IMR-90 (cell line): ENCODE results near the gene GOLGA1. TPM values are rescaled to one million over a fixed set of nuclear protein-coding genes. Genes with fewer than 3 reads are reported as not detected.

Source experiments
- ATAC-seq: fragments of 200-7000 bp; cut with Tn5 transposase; 2 replicates; pipeline ENCODE4 v1.9.1; 2020; ENCODE audit warnings: low read depth, mild to moderate bottlenecking, moderate library complexity
- BruUV-seq: library from RNA; stranded (reverse); fragments of 400-500 nt; replicated peaks from 2 replicates; lab custom pipeline; 2021; lab: Mats Ljungman, UMichigan
- CTCF ChIA-PET: fragments of 300-600 bp; formaldehyde crosslinking; extraction: SDS; loops from one replicate; lab custom pipeline; 2021; ENCODE audit warnings: antibody characterized with exemption; lab: Yijun Ruan, JAX
- POLR2A ChIA-PET: fragments of 300-600 bp; sonication (Branson Sonifier 250); formaldehyde crosslinking; loops from one replicate; lab custom pipeline; 2022; ENCODE audit warnings: antibody characterized with exemption; ENCODE audit not compliant: unreplicated experiment; lab: Charles Lee
- DNase-seq: peaks from one replicate; pipeline ENCODE4 v3.0.0; 2013
- H2AFZ ChIP-seq: replicated peaks from 2 replicates; pipeline ENCODE3; 2013; ENCODE audit warnings: low read length, mild to moderate bottlenecking; ENCODE audit not compliant: poor library complexity
- H2AK5ac ChIP-seq: 2 replicates; pipeline ENCODE4 v1.6.1; 2013; ENCODE audit warnings: low read depth, low read length, inconsistent platforms
- H2AK9ac ChIP-seq: replicated peaks from 2 replicates; pipeline ENCODE3; 2013; ENCODE audit warnings: mild to moderate bottlenecking, low read depth, low read length, moderate library complexity; ENCODE audit not compliant: poor library complexity
- H2BK120ac ChIP-seq: 2 replicates; pipeline ENCODE4 v1.6.1; 2013; ENCODE audit warnings: low read depth, low read length, inconsistent platforms
- H2BK15ac ChIP-seq: 3 replicates; pipeline ENCODE4 v1.6.1; 2013; ENCODE audit warnings: low read depth, low read length, inconsistent platforms
- H2BK20ac ChIP-seq: 2 replicates; pipeline ENCODE4 v1.6.1; 2013; ENCODE audit warnings: low read depth, mild to moderate bottlenecking, inconsistent platforms, low read length, moderate library complexity
- H2BK5ac ChIP-seq: 2 replicates; pipeline ENCODE4 v1.6.1; 2013; ENCODE audit warnings: mild to moderate bottlenecking, low read depth, low read length, inconsistent platforms; ENCODE audit not compliant: poor library complexity, severe bottlenecking
- H3K14ac ChIP-seq: replicated peaks from 2 replicates; pipeline ENCODE4 v1.6.1; 2013; ENCODE audit warnings: low read depth, low read length, inconsistent platforms
- H3K18ac ChIP-seq: 2 replicates; pipeline ENCODE4 v1.6.1; 2013; ENCODE audit warnings: low read depth, low read length, control low read depth
- H3K23ac ChIP-seq: 2 replicates; pipeline ENCODE4 v1.6.1; 2013; ENCODE audit warnings: low read depth, low read length, inconsistent platforms
- H3K27ac ChIP-seq: 2 replicates; pipeline ENCODE4 v1.5.1; 2013; ENCODE audit warnings: mild to moderate bottlenecking, control low read depth, low read length; ENCODE audit not compliant: insufficient read depth
- H3K27me3 ChIP-seq: 2 replicates; pipeline ENCODE4 v1.6.1; 2013; ENCODE audit warnings: low read length; ENCODE audit not compliant: control insufficient read depth, insufficient read depth
- H3K36me3 ChIP-seq: 2 replicates; pipeline ENCODE4 v1.6.1; 2013; ENCODE audit warnings: low read length, mixed read lengths; ENCODE audit not compliant: control insufficient read depth, insufficient read depth
- H3K4ac ChIP-seq: 2 replicates; pipeline ENCODE4 v1.6.1; 2013; ENCODE audit warnings: low read depth, low read length, inconsistent platforms
- H3K4me1 ChIP-seq: 2 replicates; pipeline ENCODE4 v1.6.1; 2013; ENCODE audit warnings: low read length, mixed read lengths; ENCODE audit not compliant: control insufficient read depth, insufficient read depth
- H3K4me2 ChIP-seq: 2 replicates; pipeline ENCODE4 v1.6.1; 2013; ENCODE audit warnings: low read depth, mild to moderate bottlenecking, control low read depth, low read length, moderate library complexity
- H3K4me3 ChIP-seq: 2 replicates; pipeline ENCODE4 v1.5.1; 2013; ENCODE audit warnings: low read depth, mild to moderate bottlenecking, control low read depth, low read length, moderate library complexity; ENCODE audit not compliant: insufficient read depth
- H3K56ac ChIP-seq: 2 replicates; pipeline ENCODE4 v1.6.1; 2013; ENCODE audit warnings: low read length, inconsistent platforms; ENCODE audit not compliant: insufficient read depth; ENCODE audit errors: extremely low read depth
- H3K79me1 ChIP-seq, 2 experiments: 2 replicates each; pipeline ENCODE4 v1.6.1; 2013; ENCODE audit warnings: low read length in 2 of 2, inconsistent platforms in 1 of 2, low read depth in 1 of 2
- H3K9ac ChIP-seq: 2 replicates; pipeline ENCODE4 v1.6.1; 2013; ENCODE audit warnings: low read depth, low read length, control low read depth
- H3K9me1 ChIP-seq: 2 replicates; pipeline ENCODE4 v1.6.1; 2013; ENCODE audit warnings: low read length, inconsistent platforms; ENCODE audit not compliant: insufficient read depth
- H3K9me3 ChIP-seq: 2 replicates; pipeline ENCODE4 v1.6.1; 2013; ENCODE audit warnings: low read length; ENCODE audit not compliant: control insufficient read depth, insufficient read depth
- H4K20me1 ChIP-seq: 2 replicates; pipeline ENCODE4 v1.6.1; 2013; ENCODE audit warnings: low read length, inconsistent platforms; ENCODE audit not compliant: insufficient read depth
- H4K5ac ChIP-seq: 2 replicates; pipeline ENCODE4 v1.6.1; 2013; ENCODE audit warnings: mild to moderate bottlenecking, low read depth, low read length, control low read depth
- H4K8ac ChIP-seq, 2 experiments: 2 replicates each; pipeline ENCODE4 v1.6.1; 2013; ENCODE audit warnings: low read depth in 2 of 2, low read length in 2 of 2, control low read depth in 1 of 2, inconsistent platforms in 1 of 2
- H4K91ac ChIP-seq: 2 replicates; pipeline ENCODE4 v1.6.1; 2013; ENCODE audit warnings: low read depth, low read length, inconsistent platforms; ENCODE audit not compliant: insufficient read depth
- BHLHE40 ChIP-seq: fragments of 150-350 bp; IDR thresholded peaks from 2 replicates; pipeline ENCODE4 v1.6.1; 2016; ENCODE audit warnings: mild to moderate bottlenecking, low read depth, low read length
- MAZ ChIP-seq: IDR thresholded peaks from 2 replicates; pipeline ENCODE4 v1.6.1; 2012; ENCODE audit warnings: low read depth, mild to moderate bottlenecking, low read length, improper control_type of control experiment, moderate library complexity, borderline replicate concordance
- MXI1 ChIP-seq: IDR thresholded peaks from 2 replicates; pipeline ENCODE4 v1.6.1; 2012; ENCODE audit warnings: low read depth, mild to moderate bottlenecking, low read length, moderate library complexity, borderline replicate concordance
- NFE2L2 ChIP-seq: fragments of 150-350 bp; IDR thresholded peaks from 2 replicates; pipeline ENCODE4 v1.6.1; 2016; ENCODE audit warnings: low read depth, mild to moderate bottlenecking, low read length
- POLR2A ChIP-seq: IDR thresholded peaks from 2 replicates; pipeline ENCODE4 v1.6.1; 2012; ENCODE audit warnings: mild to moderate bottlenecking, low read depth, low read length
- RAD21 ChIP-seq: IDR thresholded peaks from 2 replicates; pipeline ENCODE4 v1.6.1; 2012; ENCODE audit warnings: low read length, improper control_type of control experiment
- WGBS, 2 experiments: methylation state at CpG; one replicate each; pipeline versions ENCODE4 v1.1.5 to v1.1.7; 2013; ENCODE audit warnings: missing lambda C conversion rate in 2 of 2; ENCODE audit not compliant: insufficient read length in 1 of 2; ENCODE audit errors: extremely low coverage in 2 of 2; 5-methylcytosine and 5-hydroxymethylcytosine counted together
- dilution Hi-C: fragments of 300-500 bp; cut with HindIII; formaldehyde crosslinking; loops from one replicate; pipeline ENCODE4 v1.14.3; 2018; ENCODE audit warnings: low sequenced_read_pairs; ENCODE audit not compliant: unreplicated experiment
- in situ Hi-C: fragments of 300-500 bp; cut with MboI; formaldehyde crosslinking; loops from 3 replicates; pipeline ENCODE4 v1.14.3; 2019; ENCODE audit warnings: low sequenced_read_pairs, inconsistent platforms, mixed read lengths
- intact Hi-C: fragments of 100-400 bp; cut with micrococcal nuclease; formaldehyde crosslinking; loops from 2 replicates; pipeline ENCODE4 v1.10.0; 2022
- polyA plus RNA-seq, 3 experiments: library from polyadenylated mRNA; depleted of rRNA; stranded (reverse); fragments of >200 nt; gene quantifications; 2 replicates each; pipeline ENCODE4 v1.2.3, GENCODE V29; 2012; ENCODE audit warnings: low replicate concordance in 1 of 3
- total RNA-seq: library from RNA; depleted of rRNA; stranded (reverse); fragments of >200 nt; gene quantifications from 2 replicates; pipeline ENCODE4 v1.2.3, GENCODE V29; 2012
- TF ChIP-seq, protein P1 (sequence below): conservative IDR thresholded peaks from 2 replicates; pipeline ENCODE4 v1.5.1; 2012; ENCODE audit warnings: mild to moderate bottlenecking, low read depth, low read length, improper control_type of control experiment

The GOLGA1 gene
- total and polyA plus RNA-seq, 2 of the 4 experiments (the other 2 are of a cell fraction) = 10.6 to 12.7 TPM

DNA sequence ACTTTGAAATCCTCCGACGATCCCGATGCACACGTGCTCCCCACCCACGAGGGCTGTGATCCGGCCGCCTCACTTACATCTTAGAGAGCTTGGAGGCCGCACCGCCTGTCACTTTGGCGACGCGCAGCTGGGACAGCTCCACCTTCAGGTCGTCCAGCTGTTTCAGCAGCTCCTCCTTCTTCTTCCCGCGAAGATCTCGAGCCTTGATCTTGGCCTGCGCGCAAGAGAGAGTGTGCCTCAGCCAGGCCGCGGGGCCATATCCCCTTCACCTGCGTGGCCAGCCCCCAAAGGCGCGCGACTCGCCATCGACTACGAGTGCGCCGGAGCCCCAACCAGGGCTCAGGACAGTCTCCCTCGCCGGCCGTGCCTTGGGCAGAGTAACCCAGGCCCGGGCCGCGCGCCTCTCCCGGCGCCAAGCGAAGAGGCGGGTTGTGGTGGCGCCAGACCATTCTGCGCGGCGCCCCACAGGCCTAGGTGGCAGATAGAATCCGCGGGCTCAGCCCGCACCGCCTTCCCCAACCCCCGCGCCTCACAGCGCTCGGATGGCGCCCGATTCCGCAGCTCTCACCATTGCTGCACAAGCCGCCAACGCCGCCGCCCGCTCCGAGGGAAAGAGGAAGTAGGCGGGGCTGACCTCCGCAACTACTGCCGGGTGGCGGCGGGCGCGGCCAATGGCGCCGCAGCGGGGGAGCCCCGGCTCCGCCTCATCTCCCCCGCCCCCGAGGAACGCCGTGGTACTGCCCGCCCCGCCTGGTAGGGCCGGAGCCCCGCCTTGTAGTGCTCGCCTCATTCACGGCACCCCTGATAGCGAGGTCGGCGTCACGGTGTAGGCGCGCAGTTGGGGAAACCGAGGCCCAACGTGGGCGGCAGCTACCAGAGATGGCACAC, 79.3 kb downstream of the GOLGA1 start, which contains the start of the genes ARPC5L and RPL35:
ARPC5L (plus strand) TSS at position 789 of the 888 bp plus-strand sequence. CDS start 7,161 bp downstream, outside the sequence.
RPL35 (minus strand) TSS at position 616 of the 888 bp plus-strand sequence; CDS start at position 571, 45 bp downstream.
- Histone ChIP-seq H3K36me3 (peaks cover 44% of the 10 kb centered on the region), H3K9ac (peak within 1 kb of the TSS; percentile 96), H3K18ac (peak within 1 kb of the TSS; percentile 83), H2BK20ac (peak within 1 kb of the TSS; percentile 86; the same call in 1 of the 2 replicates), H3K14ac (peak within 1 kb of the TSS; percentile 100), H3K4ac (peak within 1 kb of the TSS; percentile 100), H2AK5ac (peak within 1 kb of the TSS; percentile 95), H3K27me3 (no peaks in the 10 kb centered on the region), H3K56ac (peak within 1 kb of the TSS; percentile 42), H4K91ac (peak within 1 kb of the TSS; percentile 88), H3K4me3 (peak within 1 kb of the TSS; percentile 78), H3K4me1 (peaks cover 9% of the 10 kb centered on the region), H2BK5ac (peak within 1 kb of the TSS; percentile 91), H3K27ac (peak within 1 kb of the TSS; percentile 94), H2AFZ (peak within 1 kb of the TSS; percentile 91), H4K8ac (peak within 1 kb of the TSS; percentile 88 to 95), H2AK9ac (peak within 1 kb of the TSS; percentile 100), H3K4me2 (peak within 1 kb of the TSS; percentile 100), H3K23ac (peak within 1 kb of the TSS; percentile 95), H3K79me1 (peaks cover 13 to 42% of the 10 kb centered on the region in 2 experiments), H4K5ac (peak within 1 kb of the TSS; percentile 78), H2BK120ac (peak within 1 kb of the TSS; percentile 95), H3K9me1 (peaks cover 4% of the 10 kb centered on the region; the same call in 1 of the 2 replicates), H2BK15ac (peak within 1 kb of the TSS; percentile 31; the same call in 2 of the 3 replicates), H4K20me1 (peaks cover 52% of the 10 kb centered on the region), H3K9me3 (no peaks in the 10 kb centered on the region)
- DNase-seq (peak; percentile 89), ATAC-seq (peak; percentile 98)
- intact Hi-C loops (no loop called here), dilution Hi-C loops (no loop called here), in situ Hi-C loops (loop anchor here (10.0 kb wide), 1 partner anchor 283 kb away; the partner anchor contains the start of gene SCAI)
- BruUV-seq = no TSS peak
- 0% methylated on average over 71 of the region's 92 CpGs; no CpG with 5 or more reads in 1 of the 2 experiments for WGBS, 2 experiments
- POLR2A ChIA-PET = no interaction called here
- CTCF ChIA-PET = interaction anchor here (0.9 to 1.3 kb wide), 2 partner anchors 9 to 84 kb away, joined by 3 to 5 read pairs; partner anchors contain the start of gene OLFML2A
- TF ChIP-seq, protein P1, sequence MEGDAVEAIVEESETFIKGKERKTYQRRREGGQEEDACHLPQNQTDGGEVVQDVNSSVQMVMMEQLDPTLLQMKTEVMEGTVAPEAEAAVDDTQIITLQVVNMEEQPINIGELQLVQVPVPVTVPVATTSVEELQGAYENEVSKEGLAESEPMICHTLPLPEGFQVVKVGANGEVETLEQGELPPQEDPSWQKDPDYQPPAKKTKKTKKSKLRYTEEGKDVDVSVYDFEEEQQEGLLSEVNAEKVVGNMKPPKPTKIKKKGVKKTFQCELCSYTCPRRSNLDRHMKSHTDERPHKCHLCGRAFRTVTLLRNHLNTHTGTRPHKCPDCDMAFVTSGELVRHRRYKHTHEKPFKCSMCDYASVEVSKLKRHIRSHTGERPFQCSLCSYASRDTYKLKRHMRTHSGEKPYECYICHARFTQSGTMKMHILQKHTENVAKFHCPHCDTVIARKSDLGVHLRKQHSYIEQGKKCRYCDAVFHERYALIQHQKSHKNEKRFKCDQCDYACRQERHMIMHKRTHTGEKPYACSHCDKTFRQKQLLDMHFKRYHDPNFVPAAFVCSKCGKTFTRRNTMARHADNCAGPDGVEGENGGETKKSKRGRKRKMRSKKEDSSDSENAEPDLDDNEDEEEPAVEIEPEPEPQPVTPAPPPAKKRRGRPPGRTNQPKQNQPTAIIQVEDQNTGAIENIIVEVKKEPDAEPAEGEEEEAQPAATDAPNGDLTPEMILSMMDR = 0 out of 2 replicates have a peak, but pooled peaks have one; percentile 13
- TF ChIP-seq RAD21 (no peak), NFE2L2 (no peak), MXI1 (peak; percentile 96), MAZ (peak; percentile 97; the same call in 1 of the 2 replicates), BHLHE40 (peak; percentile 97), POLR2A (peak; percentile 95)
